ENCODE measurements around the gene STX8. TPM values are rescaled to one million over a fixed set of nuclear protein-coding genes. Genes with fewer than 3 reads are reported as not detected.

The STX8 gene
- total and polyA plus RNA-seq, 7 donors = 34.0 to 70.6 (median 50.5) TPM

DNA sequence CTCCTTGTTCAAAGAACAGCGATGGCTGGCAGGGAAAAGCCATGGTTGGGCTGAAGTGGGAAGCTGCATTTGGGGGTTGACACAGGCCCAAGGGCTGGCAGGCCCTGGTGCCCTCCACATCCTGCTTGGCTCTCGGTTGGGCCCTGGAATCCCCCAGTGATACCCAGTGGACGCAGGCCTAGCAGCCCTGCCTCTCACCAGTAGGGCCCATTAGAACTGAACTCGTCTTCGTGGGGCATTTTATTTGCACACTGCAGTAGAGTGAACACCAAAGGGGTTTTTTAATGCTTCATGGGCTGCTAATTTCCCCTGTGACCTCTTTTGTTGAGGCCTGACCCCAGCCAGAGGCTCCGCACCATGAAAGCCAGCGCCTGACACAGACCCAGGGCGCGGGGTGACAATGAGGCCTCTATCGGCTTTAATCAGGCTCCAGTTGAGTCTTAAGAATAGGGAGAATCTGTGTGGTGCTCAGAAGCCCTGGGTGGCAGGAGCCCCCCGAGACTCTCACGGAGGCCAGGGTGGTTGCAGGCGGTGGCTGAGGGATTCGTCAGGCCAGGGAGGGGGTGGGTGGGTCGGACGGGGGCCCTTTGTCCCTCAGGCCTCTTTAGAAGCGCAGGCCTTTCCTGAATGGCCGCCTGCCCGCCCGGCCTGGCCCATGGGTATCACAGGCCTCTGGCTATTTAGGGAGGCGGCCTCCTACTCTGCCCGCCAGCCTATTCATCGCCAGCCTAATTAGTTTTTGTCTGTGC is 355.0 kb downstream of the STX8 start:
- intact Hi-C loops (cut with DNase I) = no loop called here
- TF ChIP-seq, protein P1, sequence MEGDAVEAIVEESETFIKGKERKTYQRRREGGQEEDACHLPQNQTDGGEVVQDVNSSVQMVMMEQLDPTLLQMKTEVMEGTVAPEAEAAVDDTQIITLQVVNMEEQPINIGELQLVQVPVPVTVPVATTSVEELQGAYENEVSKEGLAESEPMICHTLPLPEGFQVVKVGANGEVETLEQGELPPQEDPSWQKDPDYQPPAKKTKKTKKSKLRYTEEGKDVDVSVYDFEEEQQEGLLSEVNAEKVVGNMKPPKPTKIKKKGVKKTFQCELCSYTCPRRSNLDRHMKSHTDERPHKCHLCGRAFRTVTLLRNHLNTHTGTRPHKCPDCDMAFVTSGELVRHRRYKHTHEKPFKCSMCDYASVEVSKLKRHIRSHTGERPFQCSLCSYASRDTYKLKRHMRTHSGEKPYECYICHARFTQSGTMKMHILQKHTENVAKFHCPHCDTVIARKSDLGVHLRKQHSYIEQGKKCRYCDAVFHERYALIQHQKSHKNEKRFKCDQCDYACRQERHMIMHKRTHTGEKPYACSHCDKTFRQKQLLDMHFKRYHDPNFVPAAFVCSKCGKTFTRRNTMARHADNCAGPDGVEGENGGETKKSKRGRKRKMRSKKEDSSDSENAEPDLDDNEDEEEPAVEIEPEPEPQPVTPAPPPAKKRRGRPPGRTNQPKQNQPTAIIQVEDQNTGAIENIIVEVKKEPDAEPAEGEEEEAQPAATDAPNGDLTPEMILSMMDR (IDR thresholded peaks at IDR 0.05) = no peak
- no peak for DNase-seq

DNA sequence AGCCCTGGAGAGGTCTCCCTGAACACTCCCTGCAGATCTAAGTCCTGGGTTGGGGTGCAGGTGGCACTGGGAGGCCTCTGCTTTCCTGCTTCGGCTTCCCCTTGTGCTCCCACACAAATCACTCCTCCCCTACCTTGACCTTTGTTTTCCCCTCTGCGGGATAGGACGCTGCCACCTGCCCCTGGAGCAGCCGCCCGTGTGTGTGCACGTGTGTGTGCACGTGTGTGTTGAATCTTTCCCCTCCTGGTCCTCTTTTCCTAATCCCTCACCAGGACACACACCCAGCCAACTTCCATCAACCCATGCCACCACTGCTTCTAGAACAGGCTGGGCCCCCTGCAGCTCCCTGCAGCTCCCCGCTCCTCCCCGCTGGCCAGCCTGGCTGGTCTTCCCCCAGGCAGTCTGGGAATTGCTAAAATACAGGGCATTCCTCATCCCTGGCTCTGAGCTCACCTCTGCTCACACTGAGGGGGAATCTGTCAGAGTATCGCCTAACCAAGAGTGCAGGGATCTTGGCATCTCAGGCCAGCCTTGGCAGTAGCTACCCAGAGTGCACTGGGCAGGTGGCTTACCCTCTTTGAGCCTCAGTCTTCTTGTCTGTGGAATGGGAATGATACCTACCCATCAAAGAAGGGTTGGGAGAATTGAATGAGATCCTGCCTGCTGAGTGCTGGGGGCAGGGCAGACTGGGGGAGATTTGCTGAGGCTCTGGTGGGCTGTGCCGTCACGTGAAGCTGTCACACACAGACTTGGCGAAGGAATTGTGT is 355.8 kb downstream of the STX8 start:
- Histone ChIP-seq H3K4me3 (no peak overlapping the region), H3K27me3 (ENCODE audit: insufficient read depth in 3 of 3, low read length in 2 of 3) (peaks cover 0 to 4% (median 2%) of the 10 kb centered on the region in 3 donors), H3K27ac (no peak overlapping the region), H3K4me1 (no peaks in the 10 kb centered on the region), H3K9me3 (peaks cover 4% of the 10 kb centered on the region), H3K36me3 (ENCODE audit: insufficient read depth in 1 of 2, low read depth in 1 of 2) (no peaks in the 10 kb centered on the region)
- TF ChIP-seq, protein P1 (IDR thresholded peaks at IDR 0.05) = no peak
- ATAC-seq (no peak), DNase-seq (peak in 1 of 2 donors; percentile 28)
- intact Hi-C loops (cut with DNase I) = no loop called here
- WGBS, 3 donors = 82 to 94% (median 93%) methylated on average over 13 of the region's 13 CpGs

More for the DNA sequence above, 355.0 kb downstream of the STX8 start:
- no peak overlapping the region for H3K4me3 ChIP-seq
- 81 to 84% (median 83%) methylated on average over 17 to 23 of the region's 23 CpGs for WGBS, 3 donors
- no peak for ATAC-seq
- H3K4me1 ChIP-seq = no peaks in the 10 kb centered on the region
- no peaks in the 10 kb centered on the region for H3K36me3 ChIP-seq (ENCODE audit: insufficient read depth in 1 of 2, low read depth in 1 of 2)
- H3K27me3 ChIP-seq (ENCODE audit: insufficient read depth in 3 of 3, low read length in 2 of 3) = peaks cover 0 to 4% (median 2%) of the 10 kb centered on the region in 3 donors
- no peak overlapping the region for H3K27ac ChIP-seq
- peaks cover 4% of the 10 kb centered on the region for H3K9me3 ChIP-seq

DNA sequence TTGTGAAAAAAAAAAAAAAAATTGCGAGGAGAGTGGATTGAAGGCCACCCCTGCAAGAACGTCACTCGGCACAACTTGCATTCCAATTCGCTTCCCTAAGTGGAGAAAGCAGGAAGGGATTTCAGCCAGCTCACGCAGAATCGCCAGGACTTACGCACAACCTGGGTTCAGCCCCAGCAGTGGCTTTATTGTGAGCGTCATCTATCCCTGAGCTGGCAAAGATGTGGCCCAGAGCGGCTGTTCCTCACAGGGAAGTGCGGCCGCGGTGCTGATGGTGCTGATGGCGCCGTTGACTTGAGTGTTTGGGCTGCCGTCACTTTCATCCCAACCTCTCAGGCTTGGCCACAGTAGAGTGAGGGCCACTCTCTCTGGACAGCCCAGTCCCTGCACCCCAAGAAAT is 356.7 kb downstream of the STX8 start:
- H3K27ac ChIP-seq = no peak overlapping the region
- 67 to 90% (median 75%) methylated on average over 15 of the region's 15 CpGs for WGBS, 3 donors
- peaks cover 4% of the 10 kb centered on the region for H3K9me3 ChIP-seq
- ATAC-seq (no peak), DNase-seq (peak in 1 of 2 donors; percentile 34)
- intact Hi-C loops (cut with DNase I) = no loop called here
- TF ChIP-seq, protein P1 (IDR thresholded peaks at IDR 0.05) = no peak
- H3K4me1 ChIP-seq = no peaks in the 10 kb centered on the region
- no peak overlapping the region for H3K4me3 ChIP-seq
- H3K36me3 ChIP-seq (ENCODE audit: insufficient read depth in 1 of 2, low read depth in 1 of 2) = no peaks in the 10 kb centered on the region
- peaks cover 0 to 4% (median 2%) of the 10 kb centered on the region in 3 donors for H3K27me3 ChIP-seq (ENCODE audit: insufficient read depth in 3 of 3, low read length in 2 of 3)

DNA sequence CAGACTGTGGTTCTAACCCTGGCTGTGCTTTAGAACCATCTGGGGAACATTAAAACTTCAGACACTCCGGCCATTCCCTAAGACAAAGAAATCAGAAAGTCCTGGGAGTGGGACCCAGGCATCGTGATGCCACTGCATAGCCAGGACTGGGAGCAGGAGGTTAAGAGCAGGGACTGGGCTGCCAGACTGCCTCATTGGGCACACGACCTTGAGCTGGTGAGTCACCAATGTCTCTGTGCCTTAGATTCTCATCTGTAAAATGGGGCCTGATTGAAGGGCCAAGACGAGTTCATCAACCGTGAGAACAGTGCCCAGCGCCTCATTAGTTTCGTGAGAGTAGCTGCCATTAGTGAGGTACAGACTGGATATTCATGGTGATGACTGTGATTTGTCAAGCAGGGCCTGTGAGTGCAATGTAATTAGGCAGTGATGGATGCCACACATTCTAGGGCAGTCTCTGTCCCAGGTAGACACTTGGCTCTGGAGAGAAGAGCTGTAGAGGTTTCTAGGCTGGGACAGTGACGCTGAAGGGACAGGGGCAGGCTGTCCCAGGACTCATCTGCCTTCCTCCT is 357.5 kb downstream of the STX8 start:
- Histone ChIP-seq H3K27me3 (ENCODE audit: insufficient read depth in 3 of 3, low read length in 2 of 3) (peaks cover 0 to 4% (median 2%) of the 10 kb centered on the region in 3 donors), H3K9me3 (peaks cover 4% of the 10 kb centered on the region), H3K36me3 (ENCODE audit: insufficient read depth in 1 of 2, low read depth in 1 of 2) (no peaks in the 10 kb centered on the region), H3K4me1 (no peaks in the 10 kb centered on the region), H3K27ac (no peak overlapping the region), H3K4me3 (no peak overlapping the region)
- WGBS, 3 donors = 65 to 82% (median 74%) methylated on average over 8 of the region's 8 CpGs
- intact Hi-C loops (cut with DNase I) = no loop called here
- ATAC-seq (no peak), DNase-seq (no peak)
- TF ChIP-seq, protein P1 (IDR thresholded peaks at IDR 0.05) = no peak
